Neural cell (in vitro differentiated cells): ENCODE measurements around the gene MYCT1. TPM values are rescaled to one million over a fixed set of nuclear protein-coding genes. Genes with fewer than 3 reads are reported as not detected.

Source experiments
- H2AFZ ChIP-seq: fragments of 200-600, 300-800 bp; sonication (generic), shearing (Covaris generic); 2 replicates; pipeline ENCODE4 v1.6.0; 2014; ENCODE audit warnings: low read depth, mild to moderate bottlenecking, antibody characterized with exemption, low read length, moderate library complexity
- H3F3A ChIP-seq: fragments of 200-600 bp; shearing (Covaris generic); 2 replicates; pipeline ENCODE4 v1.6.1; 2016; ENCODE audit warnings: mild to moderate bottlenecking, moderate library complexity, mixed read lengths, antibody characterized with exemption, low read length; ENCODE audit not compliant: insufficient read depth, poor library complexity, severe bottlenecking
- H3K27ac ChIP-seq: fragments of 200-600, 300-800 bp; sonication (generic), shearing (Covaris generic); 2 replicates; pipeline ENCODE4 v1.5.1; 2014; ENCODE audit warnings: mild to moderate bottlenecking, low read length, moderate library complexity
- H3K27me3 ChIP-seq: fragments of 300-800, 200-600 bp; sonication (generic), shearing (Covaris generic); 2 replicates; pipeline ENCODE4 v1.6.0; 2014; ENCODE audit warnings: mild to moderate bottlenecking, low read depth, low read length, moderate library complexity; ENCODE audit not compliant: insufficient read depth
- H3K36me3 ChIP-seq: fragments of 300-800, 200-600 bp; sonication (generic), shearing (Covaris generic); 2 replicates; pipeline ENCODE4 v1.5.1; 2014; ENCODE audit warnings: mild to moderate bottlenecking, antibody characterized with exemption, low read length, moderate library complexity; ENCODE audit not compliant: insufficient read depth
- H3K4me2 ChIP-seq: fragments of 300-800, 200-600 bp; sonication (generic), shearing (Covaris generic); 2 replicates; pipeline ENCODE4 v1.6.0; 2014; ENCODE audit warnings: mild to moderate bottlenecking, low read length
- H3K4me3 ChIP-seq: fragments of 300-800, 200-600 bp; sonication (generic), shearing (Covaris generic); 2 replicates; pipeline ENCODE4 v1.5.1; 2014; ENCODE audit warnings: mild to moderate bottlenecking, low read length, moderate library complexity
- H3K79me2 ChIP-seq: fragments of 200-600 bp; shearing (Covaris generic); replicated peaks from 2 replicates; pipeline ENCODE4 v1.6.0; 2014; ENCODE audit warnings: mild to moderate bottlenecking, low read length, moderate library complexity; ENCODE audit not compliant: insufficient read depth
- H3K9ac ChIP-seq: fragments of 300-800, 200-600 bp; sonication (generic), shearing (Covaris generic); 2 replicates; pipeline ENCODE4 v1.6.1; 2016; ENCODE audit warnings: mild to moderate bottlenecking, low read length, mixed read lengths
- H3K9me2 ChIP-seq: fragments of 200-600 bp; shearing (Covaris generic); 2 replicates; pipeline ENCODE4 v1.6.1; 2016; ENCODE audit warnings: mild to moderate bottlenecking, low read length, mixed read lengths; ENCODE audit not compliant: insufficient read depth
- H3K9me3 ChIP-seq: fragments of 200-600, 300-800 bp; sonication (generic), shearing (Covaris generic); 2 replicates; pipeline ENCODE4 v1.6.1; 2016; ENCODE audit warnings: mild to moderate bottlenecking, mixed run types, low read length, moderate library complexity, mixed read lengths
- H4K20me1 ChIP-seq: fragments of 200-600 bp; shearing (Covaris generic); 2 replicates; pipeline ENCODE4 v1.6.1; 2016; ENCODE audit warnings: mild to moderate bottlenecking, mixed run types; ENCODE audit not compliant: insufficient read depth
- EP300 ChIP-seq: fragments of 450-650 bp; conservative IDR thresholded peaks from 2 replicates; pipeline ENCODE4 v1.6.1; 2014; ENCODE audit warnings: antibody characterized with exemption, mild to moderate bottlenecking, moderate library complexity; ENCODE audit not compliant: poor library complexity, severe bottlenecking
- EZH2 ChIP-seq: fragments of 200-600, 300-800 bp; shearing (Covaris generic), sonication (generic); IDR thresholded peaks from 2 replicates; pipeline ENCODE4 v1.6.1; 2014; ENCODE audit warnings: antibody characterized with exemption, low read length, borderline replicate concordance, mild to moderate bottlenecking; ENCODE audit not compliant: insufficient read depth, poor library complexity, severe bottlenecking
- MXI1 ChIP-seq: fragments of 450-650 bp; conservative IDR thresholded peaks from 2 replicates; pipeline ENCODE4 v1.6.1; 2014; ENCODE audit warnings: antibody characterized with exemption, mild to moderate bottlenecking; ENCODE audit not compliant: poor library complexity, severe bottlenecking
- POLR2AphosphoS5 ChIP-seq: IDR thresholded peaks from 2 replicates; pipeline ENCODE4 v1.6.1; 2012
- RAD21 ChIP-seq: fragments of 450-650 bp; conservative IDR thresholded peaks from 2 replicates; pipeline ENCODE4 v1.6.1; 2014; ENCODE audit warnings: antibody characterized with exemption, mild to moderate bottlenecking, moderate library complexity
- SMC3 ChIP-seq: fragments of 450-650 bp; conservative IDR thresholded peaks from 2 replicates; pipeline ENCODE4 v1.6.1; 2014; ENCODE audit warnings: antibody characterized with exemption, mild to moderate bottlenecking, moderate library complexity; ENCODE audit not compliant: poor library complexity
- TAF1 ChIP-seq: IDR thresholded peaks from 2 replicates; pipeline ENCODE4 v1.6.1; 2012; ENCODE audit warnings: low read depth
- polyA plus RNA-seq: library from polyadenylated mRNA; depleted of rRNA; stranded (reverse); fragments of >200 nt; gene quantifications from 2 replicates; pipeline ENCODE4 v1.2.3, GENCODE V29; 2014
- TF ChIP-seq, protein P1 (sequence below): fragments of 450-650 bp; IDR thresholded peaks from 2 replicates; pipeline ENCODE4 v1.5.1; 2014; ENCODE audit warnings: antibody characterized with exemption, mild to moderate bottlenecking, moderate library complexity; ENCODE audit not compliant: poor library complexity, severe bottlenecking
- TF ChIP-seq, protein P2 (sequence below): IDR thresholded peaks from 2 replicates; pipeline ENCODE4 v1.6.1; 2012; ENCODE audit warnings: borderline replicate concordance

MYCT1 gene
- polyA plus RNA-seq, 1 donor from 2014 or later, result not detected

DNA sequence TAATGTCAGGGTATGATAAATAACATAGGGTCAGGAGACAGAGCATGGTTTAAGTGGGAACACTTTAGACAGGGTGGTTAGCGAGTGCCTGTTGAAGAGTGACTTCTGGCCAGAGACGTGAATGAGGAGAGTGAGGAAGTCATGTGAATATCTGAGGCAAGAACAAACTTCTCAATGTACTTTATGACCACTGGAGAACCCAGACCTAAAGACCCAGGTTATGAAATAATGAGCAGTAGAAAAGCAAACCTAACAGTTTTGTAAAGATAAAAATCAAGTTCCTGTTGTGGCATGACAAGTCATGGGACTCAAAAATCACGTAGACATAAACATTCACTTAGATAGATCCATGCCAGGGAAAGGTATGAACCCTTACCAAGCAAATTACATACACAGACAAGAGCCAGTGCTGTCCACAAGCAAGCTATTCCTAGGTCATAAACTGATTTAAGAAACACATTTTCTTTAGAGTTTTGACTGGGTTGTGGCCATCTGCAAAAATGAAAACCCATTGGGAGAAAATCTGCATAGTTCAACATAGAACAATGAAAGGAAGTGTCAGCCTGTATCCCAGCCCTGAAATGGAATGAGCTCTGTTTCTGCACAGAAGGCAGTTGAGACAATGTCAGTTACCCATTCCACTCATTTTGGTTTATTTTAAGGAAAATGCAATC lies 2.2 kb upstream of the MYCT1 start:
- Histone ChIP-seq H3K79me2 (no peaks in the 10 kb centered on the region), H3K9me3 (no peaks in the 10 kb centered on the region), H4K20me1 (no peaks in the 10 kb centered on the region), H3K4me3 (no peak overlapping the region), H3K36me3 (no peaks in the 10 kb centered on the region), H3K27me3 (no peaks in the 10 kb centered on the region), H3K4me2 (no peak overlapping the region), H2AFZ (no peak overlapping the region), H3F3A (no peaks in the 10 kb centered on the region), H3K9me2 (no peaks in the 10 kb centered on the region), H3K9ac (no peak overlapping the region), H3K27ac (no peak overlapping the region)
- TF ChIP-seq POLR2AphosphoS5 (no peak), TAF1 (no peak), SMC3 (no peak), MXI1 (no peak), RAD21 (no peak), EP300 (no peak), EZH2 (no peak)
- TF ChIP-seq, protein P1, sequence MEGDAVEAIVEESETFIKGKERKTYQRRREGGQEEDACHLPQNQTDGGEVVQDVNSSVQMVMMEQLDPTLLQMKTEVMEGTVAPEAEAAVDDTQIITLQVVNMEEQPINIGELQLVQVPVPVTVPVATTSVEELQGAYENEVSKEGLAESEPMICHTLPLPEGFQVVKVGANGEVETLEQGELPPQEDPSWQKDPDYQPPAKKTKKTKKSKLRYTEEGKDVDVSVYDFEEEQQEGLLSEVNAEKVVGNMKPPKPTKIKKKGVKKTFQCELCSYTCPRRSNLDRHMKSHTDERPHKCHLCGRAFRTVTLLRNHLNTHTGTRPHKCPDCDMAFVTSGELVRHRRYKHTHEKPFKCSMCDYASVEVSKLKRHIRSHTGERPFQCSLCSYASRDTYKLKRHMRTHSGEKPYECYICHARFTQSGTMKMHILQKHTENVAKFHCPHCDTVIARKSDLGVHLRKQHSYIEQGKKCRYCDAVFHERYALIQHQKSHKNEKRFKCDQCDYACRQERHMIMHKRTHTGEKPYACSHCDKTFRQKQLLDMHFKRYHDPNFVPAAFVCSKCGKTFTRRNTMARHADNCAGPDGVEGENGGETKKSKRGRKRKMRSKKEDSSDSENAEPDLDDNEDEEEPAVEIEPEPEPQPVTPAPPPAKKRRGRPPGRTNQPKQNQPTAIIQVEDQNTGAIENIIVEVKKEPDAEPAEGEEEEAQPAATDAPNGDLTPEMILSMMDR, result no peak
- TF ChIP-seq, protein P2, sequence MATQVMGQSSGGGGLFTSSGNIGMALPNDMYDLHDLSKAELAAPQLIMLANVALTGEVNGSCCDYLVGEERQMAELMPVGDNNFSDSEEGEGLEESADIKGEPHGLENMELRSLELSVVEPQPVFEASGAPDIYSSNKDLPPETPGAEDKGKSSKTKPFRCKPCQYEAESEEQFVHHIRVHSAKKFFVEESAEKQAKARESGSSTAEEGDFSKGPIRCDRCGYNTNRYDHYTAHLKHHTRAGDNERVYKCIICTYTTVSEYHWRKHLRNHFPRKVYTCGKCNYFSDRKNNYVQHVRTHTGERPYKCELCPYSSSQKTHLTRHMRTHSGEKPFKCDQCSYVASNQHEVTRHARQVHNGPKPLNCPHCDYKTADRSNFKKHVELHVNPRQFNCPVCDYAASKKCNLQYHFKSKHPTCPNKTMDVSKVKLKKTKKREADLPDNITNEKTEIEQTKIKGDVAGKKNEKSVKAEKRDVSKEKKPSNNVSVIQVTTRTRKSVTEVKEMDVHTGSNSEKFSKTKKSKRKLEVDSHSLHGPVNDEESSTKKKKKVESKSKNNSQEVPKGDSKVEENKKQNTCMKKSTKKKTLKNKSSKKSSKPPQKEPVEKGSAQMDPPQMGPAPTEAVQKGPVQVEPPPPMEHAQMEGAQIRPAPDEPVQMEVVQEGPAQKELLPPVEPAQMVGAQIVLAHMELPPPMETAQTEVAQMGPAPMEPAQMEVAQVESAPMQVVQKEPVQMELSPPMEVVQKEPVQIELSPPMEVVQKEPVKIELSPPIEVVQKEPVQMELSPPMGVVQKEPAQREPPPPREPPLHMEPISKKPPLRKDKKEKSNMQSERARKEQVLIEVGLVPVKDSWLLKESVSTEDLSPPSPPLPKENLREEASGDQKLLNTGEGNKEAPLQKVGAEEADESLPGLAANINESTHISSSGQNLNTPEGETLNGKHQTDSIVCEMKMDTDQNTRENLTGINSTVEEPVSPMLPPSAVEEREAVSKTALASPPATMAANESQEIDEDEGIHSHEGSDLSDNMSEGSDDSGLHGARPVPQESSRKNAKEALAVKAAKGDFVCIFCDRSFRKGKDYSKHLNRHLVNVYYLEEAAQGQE, result no peak

DNA sequence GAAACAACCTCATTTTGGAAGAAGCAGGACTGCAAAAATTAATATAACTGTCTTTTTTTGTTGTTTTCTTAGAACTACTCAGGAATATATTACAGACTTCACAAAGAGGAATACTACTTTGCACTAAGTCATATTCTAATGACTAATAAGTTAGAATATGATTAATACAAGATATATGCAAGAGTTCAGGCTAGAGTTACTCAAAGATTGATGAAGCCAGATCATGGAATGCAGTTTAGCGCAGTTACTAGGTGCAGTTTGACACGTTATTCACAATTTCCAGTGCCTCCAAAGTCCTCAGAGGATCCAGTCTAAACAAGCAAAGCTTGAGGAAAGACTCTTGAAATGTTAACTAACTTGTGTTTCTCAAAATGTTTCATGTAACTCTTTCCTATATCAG lies 1.2 kb upstream of the MYCT1 start:
- H3K9ac ChIP-seq, result no peak overlapping the region
- no peaks in the 10 kb centered on the region for H3K79me2 ChIP-seq
- H3K27ac ChIP-seq, result no peak overlapping the region
- H3K27me3 ChIP-seq, result no peaks in the 10 kb centered on the region
- H3K4me3 ChIP-seq, result no peak overlapping the region
- no peaks in the 10 kb centered on the region for H3K36me3 ChIP-seq
- no peak for TF ChIP-seq TAF1
- no peak for TF ChIP-seq SMC3
- TF ChIP-seq, protein P1, result no peak
- no peak for TF ChIP-seq EP300
- TF ChIP-seq EZH2, result no peak
- no peak for TF ChIP-seq MXI1
- no peak for TF ChIP-seq POLR2AphosphoS5
- TF ChIP-seq, protein P2, result no peak
- no peak for TF ChIP-seq RAD21
- no peaks in the 10 kb centered on the region for H4K20me1 ChIP-seq
- H3K9me3 ChIP-seq, result no peaks in the 10 kb centered on the region
- no peaks in the 10 kb centered on the region for H3F3A ChIP-seq
- H3K9me2 ChIP-seq, result no peaks in the 10 kb centered on the region
- H2AFZ ChIP-seq, result no peak overlapping the region
- no peak overlapping the region for H3K4me2 ChIP-seq
